ENCODE results near the gene DOK5.

DOK5 gene

GRCh38 chr20:54611708-54612412, 136.5 kb downstream of the DOK5 start:
- no peak for DNase-seq (ENCODE audit: low read depth in 2 of 2)

- DNase-seq (ENCODE audit: low read depth in 2 of 2), result no peak
These were observed 143.0 kb downstream of the DOK5 start for GRCh38 chr20:54618412-54618811.

- no peak for DNase-seq (ENCODE audit: low read depth in 2 of 2)
These were observed 143.8 kb downstream of the DOK5 start for GRCh38 chr20:54619181-54619580.

GRCh38 chr20:54619682-54620081, 144.3 kb downstream of the DOK5 start:
- no peak for DNase-seq (ENCODE audit: low read depth in 2 of 2)

GRCh38 chr20:54620611-54621010, 145.2 kb downstream of the DOK5 start:
- no peak for DNase-seq (ENCODE audit: low read depth in 2 of 2)

- DNase-seq (ENCODE audit: low read depth in 2 of 2), result no peak
These were observed 147.2 kb downstream of the DOK5 start for GRCh38 chr20:54622333-54623295.

- DNase-seq (ENCODE audit: low read depth in 2 of 2), result no peak
These were observed 148.7 kb downstream of the DOK5 start for GRCh38 chr20:54623991-54624569.

GRCh38 chr20:54624706-54625390, 149.5 kb downstream of the DOK5 start:
- no peak for DNase-seq (ENCODE audit: low read depth in 2 of 2)

GRCh38 chr20:54625497-54625896, 150.1 kb downstream of the DOK5 start:
- DNase-seq (ENCODE audit: low read depth in 2 of 2), result no peak

GRCh38 chr20:54626126-54626525, 150.7 kb downstream of the DOK5 start:
- DNase-seq (ENCODE audit: low read depth in 2 of 2), result no peak

- no peak for DNase-seq (ENCODE audit: low read depth in 2 of 2)
These were observed 154.2 kb downstream of the DOK5 start for GRCh38 chr20:54629632-54630031.

- no peak for DNase-seq (ENCODE audit: low read depth in 2 of 2)
These were observed 155.2 kb downstream of the DOK5 start for GRCh38 chr20:54630582-54630981.

GRCh38 chr20:54631059-54631458, 155.7 kb downstream of the DOK5 start:
- no peak for DNase-seq (ENCODE audit: low read depth in 2 of 2)

GRCh38 chr20:54633374-54634355, 158.3 kb downstream of the DOK5 start:
- no peak for DNase-seq (ENCODE audit: low read depth in 2 of 2)

- DNase-seq (ENCODE audit: low read depth in 2 of 2), result no peak
These were observed 161.2 kb downstream of the DOK5 start for GRCh38 chr20:54636575-54636974.

- no peak for DNase-seq (ENCODE audit: low read depth in 2 of 2)
These were observed 164.5 kb downstream of the DOK5 start for GRCh38 chr20:54639941-54640340.

- no peak for DNase-seq (ENCODE audit: low read depth in 2 of 2)
These were observed 165.4 kb downstream of the DOK5 start for GRCh38 chr20:54640800-54641199.

- DNase-seq (ENCODE audit: low read depth in 2 of 2), result no peak
These were observed 167.7 kb downstream of the DOK5 start for GRCh38 chr20:54642864-54643667.

- DNase-seq (ENCODE audit: low read depth in 2 of 2), result no peak
These were observed 168.4 kb downstream of the DOK5 start for GRCh38 chr20:54643761-54644160.
